ENCODE measurements around the gene SCAMP5.

DNA sequence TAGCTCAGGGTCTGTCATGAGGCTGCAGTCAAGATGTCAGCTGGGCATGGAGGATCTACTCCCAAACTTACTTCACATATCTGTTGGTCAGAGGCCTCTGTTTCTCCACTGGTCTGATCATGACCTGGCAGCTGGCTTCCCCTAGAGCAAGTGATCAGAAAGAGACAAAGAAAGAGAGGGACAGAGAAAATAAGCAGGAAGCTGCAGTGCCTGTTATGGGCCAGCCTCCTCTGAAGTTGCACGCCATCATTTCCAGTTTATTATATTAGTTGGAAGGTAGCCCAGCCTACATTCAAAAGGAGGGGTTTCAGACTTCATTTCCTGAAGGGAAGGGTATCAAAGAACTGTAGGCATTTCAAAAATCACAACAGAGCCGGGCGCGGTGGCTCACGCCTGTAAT is 33.7 kb upstream of the SCAMP5 start:
- TF ChIP-seq ZNF274 (IDR thresholded peaks at IDR 0.05; ENCODE audit: low read depth, low read length) (no peak), YY1 (IDR thresholded peaks at IDR 0.05; ENCODE audit: insufficient read depth, insufficient read length) (no peak)
